HEK293T (cell line): ENCODE measurements around the gene RAPGEF5.

Experiments
- CTCF ChIA-PET: fragments of 350-600 bp; formaldehyde crosslinking; extraction: SDS; loops from one replicate; lab custom pipeline; 2021; ENCODE audit warnings: antibody characterized with exemption, inconsistent platforms; lab: Yijun Ruan, JAX
- POLR2A ChIA-PET: fragments of 350-600 bp; formaldehyde crosslinking; extraction: SDS; loops from one replicate; lab custom pipeline; 2020; ENCODE audit warnings: antibody characterized with exemption, inconsistent platforms; lab: Yijun Ruan, JAX
- DNase-seq: peaks from one replicate; pipeline ENCODE4 v3.0.0; 2012; ENCODE audit warnings: mixed read lengths; ENCODE audit errors: extremely low spot score
- ARNT ChIP-seq: fragments of 450-650 bp; IDR thresholded peaks from 2 replicates; pipeline ENCODE4 v1.6.1; 2017; ENCODE audit warnings: mild to moderate bottlenecking
- BHLHE40 ChIP-seq: fragments of 450-650 bp; IDR thresholded peaks from 2 replicates; pipeline ENCODE4 v1.6.1; 2016; ENCODE audit warnings: mild to moderate bottlenecking, moderate library complexity, borderline replicate concordance
- CTBP1 ChIP-seq: fragments of 450-650 bp; IDR thresholded peaks from 2 replicates; pipeline ENCODE4 v1.6.1; 2016; ENCODE audit warnings: borderline replicate concordance
- ELF4 ChIP-seq: fragments of 450-650 bp; IDR thresholded peaks from 2 replicates; pipeline ENCODE4 v1.6.1; 2017; ENCODE audit warnings: antibody characterized with exemption
- FOXA1 ChIP-seq: fragments of 450-650 bp; IDR thresholded peaks from 2 replicates; pipeline ENCODE4 v1.6.1; 2016; ENCODE audit warnings: mild to moderate bottlenecking
- FOXK2 ChIP-seq: fragments of 450-650 bp; IDR thresholded peaks from 2 replicates; pipeline ENCODE4 v1.6.1; 2016; ENCODE audit warnings: mild to moderate bottlenecking
- FOXM1 ChIP-seq: fragments of 450-650 bp; IDR thresholded peaks from 2 replicates; pipeline ENCODE4 v1.6.1; 2017; ENCODE audit warnings: mild to moderate bottlenecking, borderline replicate concordance
- HDGF ChIP-seq: fragments of 450-650 bp; IDR thresholded peaks from 2 replicates; pipeline ENCODE4 v1.6.1; 2017; ENCODE audit warnings: antibody characterized with exemption, borderline replicate concordance
- L3MBTL2 ChIP-seq: fragments of 450-650 bp; conservative IDR thresholded peaks from 2 replicates; pipeline ENCODE4 v1.6.1; 2016; ENCODE audit warnings: mild to moderate bottlenecking
- LEF1 ChIP-seq: fragments of 450-650 bp; IDR thresholded peaks from 2 replicates; pipeline ENCODE4 v1.6.1; 2017; ENCODE audit warnings: mild to moderate bottlenecking, borderline replicate concordance
- NFRKB ChIP-seq: fragments of 450-650 bp; IDR thresholded peaks from 2 replicates; pipeline ENCODE4 v1.6.1; 2016; ENCODE audit warnings: mild to moderate bottlenecking, moderate library complexity
- SP1 ChIP-seq: fragments of 450-650 bp; IDR thresholded peaks from 2 replicates; pipeline ENCODE4 v1.6.1; 2017
- SUZ12 ChIP-seq: fragments of 450-650 bp; IDR thresholded peaks from 2 replicates; pipeline ENCODE4 v1.6.1; 2016; ENCODE audit warnings: mild to moderate bottlenecking
- TARDBP ChIP-seq: fragments of 450-650 bp; IDR thresholded peaks from 2 replicates; pipeline ENCODE4 v1.6.1; 2016
- ZNF384 ChIP-seq: fragments of 450-650 bp; IDR thresholded peaks from 2 replicates; pipeline ENCODE4 v1.6.1; 2016
- TF ChIP-seq, protein P1 (sequence below): fragments of 450-650 bp; IDR thresholded peaks from 2 replicates; pipeline ENCODE4 v1.6.1; 2016

The RAPGEF5 gene

DNA sequence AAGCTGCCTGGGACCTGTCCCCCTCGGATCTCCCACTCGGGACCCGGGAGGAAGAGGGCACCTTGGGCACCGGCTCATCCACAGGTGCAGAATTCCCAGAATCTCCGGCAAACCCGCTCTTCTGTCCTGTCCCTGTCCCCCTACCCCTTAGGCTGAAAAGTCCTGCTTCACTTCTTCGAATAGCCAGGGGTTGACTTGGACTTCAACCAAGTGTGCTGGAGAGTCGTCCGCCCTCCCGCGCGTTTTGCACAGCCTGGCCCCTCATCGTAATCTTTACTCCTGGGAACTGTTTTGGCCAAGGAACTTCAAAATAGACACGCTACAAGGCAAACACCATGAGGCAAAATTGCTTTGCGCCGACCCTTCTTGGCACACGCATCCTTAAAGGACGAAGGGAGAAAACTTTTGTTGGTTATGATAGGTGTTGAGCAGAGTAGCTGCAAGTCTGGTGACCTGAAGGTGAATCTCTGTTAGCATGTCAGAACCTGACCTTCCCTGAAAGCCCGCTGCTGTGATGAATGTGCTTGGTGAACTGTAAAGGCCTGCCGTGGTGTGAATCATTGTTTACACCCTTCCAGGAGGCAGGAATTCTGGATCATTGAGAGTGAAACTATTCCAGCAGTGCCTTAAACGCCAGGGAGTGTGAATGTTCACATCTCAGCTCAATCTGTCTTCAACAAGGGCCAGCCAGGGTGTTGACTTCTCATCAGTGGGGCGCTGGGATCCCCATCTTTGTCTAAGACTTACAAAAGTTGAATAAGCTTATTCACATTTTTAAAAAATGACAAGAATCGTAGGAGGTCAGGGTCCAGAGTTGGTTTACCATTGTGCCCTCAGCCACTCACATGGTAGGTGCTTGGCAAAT, 589 bp upstream of the RAPGEF5 start:
- TF ChIP-seq L3MBTL2 = peak; percentile 62; the same call in 1 of the 2 replicates
- no peak for TF ChIP-seq TARDBP
- CTCF ChIA-PET = no interaction called here
- POLR2A ChIA-PET = no interaction called here
- peak; percentile 25 for DNase-seq

DNA sequence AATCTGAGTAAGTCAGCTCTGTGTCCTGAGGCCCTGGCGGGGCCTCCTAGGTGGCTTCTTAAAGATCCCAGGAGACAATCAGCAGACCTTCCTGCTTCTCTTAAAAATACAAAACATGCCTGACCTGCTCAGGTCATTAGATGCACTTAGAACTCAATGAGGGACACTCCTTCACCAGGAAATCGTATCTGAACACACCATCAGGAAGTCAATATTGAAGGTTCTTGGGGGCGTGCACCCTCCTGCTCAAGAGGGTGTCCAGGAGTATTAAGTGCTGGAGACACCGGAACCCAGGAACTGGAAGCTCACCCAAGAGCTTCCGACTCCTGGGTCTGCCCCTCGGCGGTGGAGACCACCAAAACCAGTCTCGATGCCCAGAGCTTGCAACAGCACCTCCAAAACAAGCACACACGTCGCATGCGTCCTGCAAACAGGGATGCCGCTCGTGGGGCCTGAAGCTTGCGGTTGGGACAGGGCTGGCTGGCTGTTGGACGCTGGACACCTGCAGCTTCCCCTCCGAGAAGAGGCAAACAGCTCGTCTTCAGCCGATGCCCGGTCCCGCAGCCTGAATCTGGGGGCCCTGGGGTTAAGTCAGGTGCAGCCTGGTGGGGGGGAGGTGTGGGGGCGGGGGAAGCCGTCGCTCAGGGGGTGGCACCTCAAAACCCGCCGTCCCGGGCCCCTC, 803 bp downstream of the RAPGEF5 start:
- DNase-seq = peak; percentile 36
- ChIA-PET CTCF (no interaction called here), POLR2A (interaction anchor here (1.1 kb wide), 1 partner anchor 10 kb away, joined by 4 read pairs; no protein-coding TSS in a partner anchor)
- no peak for TF ChIP-seq FOXK2
- TF ChIP-seq SUZ12 = no peak
- TF ChIP-seq BHLHE40 = no peak
- 0 out of 2 replicates have a peak, but pooled peaks have one; percentile 28 for TF ChIP-seq L3MBTL2
- no peak for TF ChIP-seq TARDBP
- no peak for TF ChIP-seq HDGF

DNA sequence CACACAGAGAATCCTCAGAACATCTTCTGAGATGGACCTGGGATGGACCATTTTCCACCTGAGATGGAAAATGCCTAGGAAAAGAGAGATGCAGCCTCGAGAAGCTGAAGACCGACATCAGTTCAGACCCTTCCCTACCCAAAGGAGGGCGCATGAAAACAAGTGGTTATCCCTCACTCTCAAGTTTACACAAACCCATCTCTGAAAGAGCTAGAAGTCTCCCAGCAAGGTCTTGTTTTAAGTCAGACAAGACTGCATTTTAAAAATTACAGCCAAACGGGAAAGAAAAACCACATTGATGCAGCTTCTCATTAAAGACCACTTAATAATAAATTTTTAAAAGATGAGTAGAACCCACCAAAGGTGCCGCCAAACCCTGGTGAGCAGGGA, 1.3 kb downstream of the RAPGEF5 start:
- DNase-seq = no peak
- ChIA-PET POLR2A (interaction anchor here (1.1 kb wide), 1 partner anchor 10 kb away, joined by 4 read pairs; no protein-coding TSS in a partner anchor), CTCF (no interaction called here)
- TF ChIP-seq TARDBP (no peak), L3MBTL2 (no peak), CTBP1 (no peak), LEF1 (no peak), HDGF (no peak), ARNT (no peak), ZNF384 (no peak), ELF4 (no peak), FOXM1 (no peak), FOXK2 (no peak), BHLHE40 (no peak), SUZ12 (no peak), FOXA1 (no peak), SP1 (no peak)
- TF ChIP-seq, protein P1, sequence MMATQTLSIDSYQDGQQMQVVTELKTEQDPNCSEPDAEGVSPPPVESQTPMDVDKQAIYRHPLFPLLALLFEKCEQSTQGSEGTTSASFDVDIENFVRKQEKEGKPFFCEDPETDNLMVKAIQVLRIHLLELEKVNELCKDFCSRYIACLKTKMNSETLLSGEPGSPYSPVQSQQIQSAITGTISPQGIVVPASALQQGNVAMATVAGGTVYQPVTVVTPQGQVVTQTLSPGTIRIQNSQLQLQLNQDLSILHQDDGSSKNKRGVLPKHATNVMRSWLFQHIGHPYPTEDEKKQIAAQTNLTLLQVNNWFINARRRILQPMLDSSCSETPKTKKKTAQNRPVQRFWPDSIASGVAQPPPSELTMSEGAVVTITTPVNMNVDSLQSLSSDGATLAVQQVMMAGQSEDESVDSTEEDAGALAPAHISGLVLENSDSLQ = no peak

DNA sequence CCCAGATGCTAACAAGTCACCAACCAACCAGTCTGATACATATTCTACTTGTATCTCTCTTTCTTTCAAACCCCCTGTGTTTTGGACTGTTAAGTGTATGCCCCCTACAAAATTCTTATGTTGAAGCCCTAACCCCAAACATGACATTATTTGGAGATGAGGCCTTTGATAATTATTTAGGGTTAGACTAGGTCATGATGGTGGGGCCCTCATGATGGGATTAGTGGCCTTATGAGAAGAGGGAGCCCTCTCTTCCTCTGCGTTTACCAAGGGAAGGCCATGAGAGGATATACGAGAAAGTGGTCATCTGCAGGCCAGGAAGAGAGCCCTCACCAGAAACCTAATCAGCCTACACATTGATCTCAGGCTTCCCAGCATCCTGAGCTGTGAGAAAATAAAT, 2.5 kb downstream of the RAPGEF5 start:
- CTCF ChIA-PET = no interaction called here
- TF ChIP-seq ARNT (no peak), HDGF (no peak), SUZ12 (no peak), ZNF384 (no peak), L3MBTL2 (no peak), BHLHE40 (no peak), FOXK2 (no peak), FOXM1 (no peak), CTBP1 (no peak), NFRKB (no peak), FOXA1 (no peak), SP1 (no peak), TARDBP (no peak), ELF4 (no peak)
- TF ChIP-seq, protein P1 = no peak
- DNase-seq = no peak
- POLR2A ChIA-PET = no interaction called here

DNA sequence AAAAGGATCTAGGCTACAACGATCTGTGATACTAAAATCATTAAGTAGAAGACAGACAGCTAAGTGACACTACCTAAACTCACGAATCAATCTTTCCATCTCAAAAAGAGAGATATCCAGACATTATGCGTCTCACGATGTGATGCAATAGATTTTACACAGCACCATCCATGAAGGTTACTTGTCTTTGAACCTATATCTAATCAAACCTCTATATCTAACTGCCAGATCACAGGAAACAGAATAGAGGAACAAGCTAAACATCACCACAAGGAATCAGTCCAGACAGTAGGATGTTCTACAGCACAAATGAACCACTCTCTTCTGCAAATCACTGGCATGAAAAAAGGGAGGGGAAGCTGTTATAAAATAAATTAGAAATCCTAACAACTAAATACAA, 4.1 kb downstream of the RAPGEF5 start:
- TF ChIP-seq TARDBP (no peak), ARNT (no peak), SUZ12 (no peak), NFRKB (no peak), ZNF384 (no peak), CTBP1 (no peak), SP1 (no peak), FOXM1 (no peak)
- TF ChIP-seq, protein P1 = no peak
- CTCF ChIA-PET = no interaction called here
- POLR2A ChIA-PET = no interaction called here
- DNase-seq = no peak

DNA sequence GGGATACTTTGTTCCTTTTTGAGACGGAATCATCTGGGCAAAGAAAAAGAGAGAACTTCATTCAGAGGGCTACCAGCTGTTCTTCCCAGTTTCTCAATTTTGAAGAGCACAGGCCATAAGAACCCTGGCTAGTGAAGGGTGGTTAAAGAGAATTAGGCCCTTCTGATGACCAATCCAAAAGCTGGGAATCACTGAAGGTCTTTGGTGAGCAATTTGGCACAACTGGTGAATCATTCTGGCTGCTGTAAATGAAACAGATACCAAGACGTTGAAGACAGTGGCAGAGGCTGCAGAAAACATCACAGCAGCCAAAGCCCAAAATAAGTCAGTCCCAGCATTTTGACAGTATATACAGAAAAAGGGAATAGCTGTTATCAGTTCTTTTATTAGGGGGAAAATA, 5.1 kb downstream of the RAPGEF5 start:
- ChIA-PET CTCF (no interaction called here), POLR2A (no interaction called here)
- no peak for DNase-seq
- no peak for TF ChIP-seq LEF1
- no peak for TF ChIP-seq SUZ12
- TF ChIP-seq BHLHE40 = no peak
- no peak for TF ChIP-seq FOXK2
- TF ChIP-seq L3MBTL2 = no peak
